ENCODE data around the gene CITED2.

Gene CITED2

DNA sequence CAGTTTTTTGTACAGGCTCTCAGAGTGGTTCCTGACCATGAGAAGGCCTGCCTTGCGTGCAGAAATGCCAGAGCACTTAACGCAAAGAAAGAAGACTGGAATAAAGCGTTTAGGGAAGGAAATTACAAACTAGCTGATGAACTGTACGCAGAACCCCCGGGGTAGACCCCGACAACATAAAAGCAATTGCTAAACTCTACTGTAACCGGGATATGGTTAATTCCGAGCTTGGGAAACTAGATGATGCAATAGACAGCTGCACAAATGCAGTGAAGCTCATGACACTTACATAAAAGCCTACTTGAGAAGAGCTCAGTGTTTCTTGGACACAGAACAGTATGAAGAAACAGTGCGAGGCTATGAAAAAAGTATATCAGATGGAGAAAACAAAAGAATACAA lies 35.7 kb downstream of the CITED2 start:
- Histone ChIP-seq H3K27me3 (ENCODE audit: low read depth, low read length) (no peaks in the 10 kb centered on the region), H3K4me3 (ENCODE audit: low read depth in 1 of 2, low read length in 2 of 2) (no peak overlapping the region), H3K9me3 (ENCODE audit: control insufficient read depth in 1 of 2, low read length in 2 of 2) (no peaks in the 10 kb centered on the region), H3K36me3 (ENCODE audit: control insufficient read depth in 1 of 2, insufficient read depth in 2 of 2, low read length in 2 of 2) (no peaks in the 10 kb centered on the region), H3K27ac (ENCODE audit: low read length) (peak overlapping the region; percentile 28), H3K4me1 (ENCODE audit: control insufficient read depth in 1 of 2, insufficient read depth in 2 of 2, low read length in 2 of 2) (peaks cover 0 to 8% of the 10 kb centered on the region in 2 donors)

DNA sequence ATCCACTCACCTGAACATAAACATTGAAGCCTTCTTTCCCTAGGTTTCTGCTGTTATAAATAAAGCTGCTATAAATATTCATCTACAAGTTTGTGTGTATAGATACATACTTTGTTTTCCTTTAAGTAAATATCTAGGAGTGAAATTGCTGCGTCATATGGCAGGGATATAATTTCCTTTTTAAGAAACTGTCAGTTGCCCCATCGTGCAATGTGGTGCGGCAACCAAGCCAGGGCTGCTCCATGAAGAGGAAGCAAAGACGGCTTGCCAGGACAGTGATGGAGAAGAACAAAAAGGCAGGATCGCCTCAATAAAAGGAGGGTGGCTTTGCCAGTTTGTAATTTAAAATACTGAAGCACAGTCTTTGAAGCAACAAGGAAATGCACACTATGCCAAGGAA lies 36.6 kb downstream of the CITED2 start:
- Histone ChIP-seq H3K36me3 (ENCODE audit: control insufficient read depth in 1 of 2, insufficient read depth in 2 of 2, low read length in 2 of 2) (no peaks in the 10 kb centered on the region), H3K27me3 (ENCODE audit: low read depth, low read length) (no peaks in the 10 kb centered on the region), H3K4me1 (ENCODE audit: control insufficient read depth in 1 of 2, insufficient read depth in 2 of 2, low read length in 2 of 2) (peaks cover 0 to 8% of the 10 kb centered on the region in 2 donors), H3K9me3 (ENCODE audit: control insufficient read depth in 1 of 2, low read length in 2 of 2) (no peaks in the 10 kb centered on the region), H3K27ac (ENCODE audit: low read length) (no peak overlapping the region), H3K4me3 (ENCODE audit: low read depth in 1 of 2, low read length in 2 of 2) (no peak overlapping the region)

DNA sequence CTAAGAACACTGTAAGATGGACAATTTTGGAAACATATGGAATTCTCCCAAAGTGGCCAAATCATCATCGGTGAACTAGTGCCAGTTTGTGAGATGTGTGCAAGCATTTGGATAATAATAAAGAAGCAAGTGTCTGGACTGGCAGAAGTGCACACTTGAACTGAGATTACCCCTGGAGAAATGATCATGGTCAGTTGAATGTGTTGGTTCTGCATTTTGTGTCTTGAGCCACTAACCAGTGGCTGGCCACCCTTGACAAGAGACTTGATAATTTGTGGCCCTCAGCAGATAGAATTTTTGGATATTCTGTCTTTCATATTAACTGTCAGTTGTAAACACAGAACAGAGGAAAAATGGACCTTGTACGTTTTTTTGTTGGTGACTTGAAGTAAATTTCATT lies 37.4 kb downstream of the CITED2 start:
- H3K4me3 ChIP-seq (ENCODE audit: low read depth in 1 of 2, low read length in 2 of 2), result no peak overlapping the region
- H3K4me1 ChIP-seq (ENCODE audit: control insufficient read depth in 1 of 2, insufficient read depth in 2 of 2, low read length in 2 of 2), result peaks cover 0 to 8% of the 10 kb centered on the region in 2 donors
- H3K36me3 ChIP-seq (ENCODE audit: control insufficient read depth in 1 of 2, insufficient read depth in 2 of 2, low read length in 2 of 2), result no peaks in the 10 kb centered on the region
- H3K27ac ChIP-seq (ENCODE audit: low read length), result no peak overlapping the region
- no peaks in the 10 kb centered on the region for H3K27me3 ChIP-seq (ENCODE audit: low read depth, low read length)
- no peaks in the 10 kb centered on the region for H3K9me3 ChIP-seq (ENCODE audit: control insufficient read depth in 1 of 2, low read length in 2 of 2)

DNA sequence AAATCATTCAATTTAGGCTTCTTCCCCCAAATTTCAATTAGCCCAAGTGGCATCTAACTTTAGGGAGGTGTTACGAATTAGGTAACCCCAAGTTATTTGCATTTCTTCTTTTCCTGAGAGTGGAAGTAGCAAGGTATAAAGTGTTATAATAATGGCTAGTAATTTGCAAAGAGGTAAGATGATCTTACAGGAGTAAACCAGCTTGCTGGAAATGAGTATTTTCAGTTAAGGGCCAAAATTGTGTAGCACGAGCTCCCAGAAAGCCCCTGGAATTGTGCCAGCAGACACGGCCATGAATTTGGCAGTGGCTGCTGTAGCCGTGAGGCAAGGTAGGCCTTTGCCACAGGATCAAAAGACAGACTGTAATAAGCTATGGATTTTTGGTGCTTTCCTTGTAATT lies 38.0 kb downstream of the CITED2 start:
- H3K27me3 ChIP-seq (ENCODE audit: low read depth, low read length), result no peaks in the 10 kb centered on the region
- H3K4me1 ChIP-seq (ENCODE audit: control insufficient read depth in 1 of 2, insufficient read depth in 2 of 2, low read length in 2 of 2), result peaks cover 0 to 8% of the 10 kb centered on the region in 2 donors
- H3K36me3 ChIP-seq (ENCODE audit: control insufficient read depth in 1 of 2, insufficient read depth in 2 of 2, low read length in 2 of 2), result no peaks in the 10 kb centered on the region
- H3K27ac ChIP-seq (ENCODE audit: low read length), result no peak overlapping the region
- H3K4me3 ChIP-seq (ENCODE audit: low read depth in 1 of 2, low read length in 2 of 2), result no peak overlapping the region
- no peaks in the 10 kb centered on the region for H3K9me3 ChIP-seq (ENCODE audit: control insufficient read depth in 1 of 2, low read length in 2 of 2)

DNA sequence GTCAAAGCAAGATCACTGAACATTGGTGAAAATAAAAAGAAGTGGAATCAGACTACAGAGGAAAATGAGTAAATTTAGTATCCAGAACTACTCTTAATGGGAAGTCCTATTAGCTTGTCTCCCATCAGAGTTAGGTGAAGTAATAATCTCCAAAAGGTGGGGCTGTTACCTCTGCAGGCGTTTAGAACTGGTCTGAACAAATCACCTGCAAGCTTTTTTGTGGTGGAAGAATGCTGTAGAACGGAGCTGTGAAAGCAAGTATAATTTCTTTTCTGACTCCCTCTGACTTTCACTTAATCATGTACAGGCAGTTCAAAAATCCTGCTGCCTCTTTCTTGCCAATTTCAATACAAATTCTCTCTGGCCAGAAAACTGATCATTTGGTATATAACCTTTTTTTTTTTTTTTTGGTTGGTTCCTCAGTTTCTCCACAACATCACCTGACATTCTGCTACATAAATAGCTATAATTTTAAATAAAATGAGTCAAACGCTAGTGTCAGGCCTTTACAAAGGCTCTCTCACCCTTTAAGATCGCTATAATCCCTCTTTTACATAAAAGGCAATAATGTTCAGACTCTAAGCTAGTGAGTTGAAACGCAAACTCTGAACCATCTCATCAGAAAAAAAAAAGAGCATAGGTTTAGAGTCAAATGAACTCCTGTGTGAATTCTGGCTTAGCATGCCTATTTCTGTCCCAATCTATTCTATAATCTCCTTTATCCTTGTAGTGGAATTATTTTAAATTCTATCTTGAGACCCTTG lies 38.8 kb downstream of the CITED2 start:
- no peak overlapping the region for H3K27ac ChIP-seq (ENCODE audit: low read length)
- H3K4me1 ChIP-seq (ENCODE audit: control insufficient read depth in 1 of 2, insufficient read depth in 2 of 2, low read length in 2 of 2), result peaks cover 0 to 8% of the 10 kb centered on the region in 2 donors
- no peaks in the 10 kb centered on the region for H3K27me3 ChIP-seq (ENCODE audit: low read depth, low read length)
- no peaks in the 10 kb centered on the region for H3K36me3 ChIP-seq (ENCODE audit: control insufficient read depth in 1 of 2, insufficient read depth in 2 of 2, low read length in 2 of 2)
- no peaks in the 10 kb centered on the region for H3K9me3 ChIP-seq (ENCODE audit: control insufficient read depth in 1 of 2, low read length in 2 of 2)
- H3K4me3 ChIP-seq (ENCODE audit: low read depth in 1 of 2, low read length in 2 of 2), result no peak overlapping the region

DNA sequence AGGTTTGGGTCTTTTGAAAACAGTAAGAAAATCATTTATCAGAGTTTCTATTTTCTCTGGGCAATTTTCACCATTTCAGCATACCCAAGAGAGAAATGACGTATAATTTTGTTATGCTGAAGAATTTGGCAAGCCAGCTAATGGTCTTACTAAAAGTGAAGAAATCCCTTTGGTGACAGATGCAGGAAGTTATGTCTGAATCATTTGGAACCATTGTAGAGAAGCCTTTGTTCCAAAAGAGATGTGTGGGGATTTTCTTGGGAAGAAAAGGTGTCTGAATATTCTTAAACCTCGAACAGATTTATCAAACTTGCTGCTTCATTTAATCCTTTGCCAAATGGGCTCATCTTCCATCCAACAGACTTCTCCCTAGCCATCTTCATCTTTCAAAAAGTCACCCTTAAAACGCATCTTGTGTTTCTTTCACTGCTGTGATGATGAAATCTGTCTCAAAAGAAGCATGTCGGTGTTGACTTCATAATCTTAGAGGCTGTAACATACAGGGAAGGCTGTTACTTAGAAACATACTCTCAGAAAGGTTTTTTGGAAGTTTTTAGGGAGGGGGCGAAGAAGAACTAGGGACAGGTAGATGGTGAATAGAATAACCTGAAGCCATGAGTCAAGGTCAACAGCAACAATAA lies 39.5 kb downstream of the CITED2 start:
- Histone ChIP-seq H3K27ac (ENCODE audit: low read length) (no peak overlapping the region), H3K36me3 (ENCODE audit: control insufficient read depth in 1 of 2, insufficient read depth in 2 of 2, low read length in 2 of 2) (no peaks in the 10 kb centered on the region), H3K27me3 (ENCODE audit: low read depth, low read length) (no peaks in the 10 kb centered on the region), H3K4me1 (ENCODE audit: control insufficient read depth in 1 of 2, insufficient read depth in 2 of 2, low read length in 2 of 2) (peaks cover 0 to 8% of the 10 kb centered on the region in 2 donors), H3K9me3 (ENCODE audit: control insufficient read depth in 1 of 2, low read length in 2 of 2) (no peaks in the 10 kb centered on the region), H3K4me3 (ENCODE audit: low read depth in 1 of 2, low read length in 2 of 2) (no peak overlapping the region)

DNA sequence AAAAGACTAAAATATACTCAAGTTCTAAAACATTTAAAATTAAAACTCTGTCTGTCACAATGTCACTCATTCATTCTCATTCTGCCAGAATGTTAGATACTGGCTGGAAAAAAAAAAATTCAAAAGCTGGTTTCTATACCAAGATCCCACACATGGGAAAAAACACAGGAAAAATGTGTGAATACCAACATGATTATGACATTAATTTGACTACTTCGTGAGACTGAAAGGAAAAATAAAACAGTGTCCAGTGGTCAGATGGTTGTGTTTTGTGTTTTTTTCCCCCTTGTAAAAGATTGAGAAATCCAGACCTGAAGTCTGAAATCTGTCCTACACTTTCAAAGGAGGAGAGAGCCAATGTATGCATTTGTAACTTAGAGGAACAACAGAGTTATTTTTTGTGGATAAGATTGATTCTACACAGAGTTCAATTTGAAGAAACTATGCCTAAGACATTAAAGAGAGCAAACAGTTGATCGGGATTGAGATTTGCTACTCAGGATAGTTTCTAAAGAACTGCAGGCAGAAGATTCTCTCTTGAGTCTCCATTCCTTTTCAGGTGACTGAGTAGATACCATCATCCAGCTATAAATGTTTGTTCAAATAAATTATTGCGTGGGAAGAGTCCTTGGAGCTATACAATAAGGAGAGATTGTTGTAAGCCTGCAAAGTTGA lies 43.5 kb downstream of the CITED2 start:
- H3K27ac ChIP-seq (ENCODE audit: low read length), result no peak overlapping the region
- H3K4me1 ChIP-seq (ENCODE audit: control insufficient read depth in 1 of 2, insufficient read depth in 2 of 2, low read length in 2 of 2), result no peaks in the 10 kb centered on the region
- H3K36me3 ChIP-seq (ENCODE audit: control insufficient read depth in 1 of 2, insufficient read depth in 2 of 2, low read length in 2 of 2), result no peaks in the 10 kb centered on the region
- peaks cover 0 to 2% of the 10 kb centered on the region in 2 donors for H3K9me3 ChIP-seq (ENCODE audit: control insufficient read depth in 1 of 2, low read length in 2 of 2)
- no peaks in the 10 kb centered on the region for H3K27me3 ChIP-seq (ENCODE audit: low read depth, low read length)
- H3K4me3 ChIP-seq (ENCODE audit: low read depth in 1 of 2, low read length in 2 of 2), result no peak overlapping the region

DNA sequence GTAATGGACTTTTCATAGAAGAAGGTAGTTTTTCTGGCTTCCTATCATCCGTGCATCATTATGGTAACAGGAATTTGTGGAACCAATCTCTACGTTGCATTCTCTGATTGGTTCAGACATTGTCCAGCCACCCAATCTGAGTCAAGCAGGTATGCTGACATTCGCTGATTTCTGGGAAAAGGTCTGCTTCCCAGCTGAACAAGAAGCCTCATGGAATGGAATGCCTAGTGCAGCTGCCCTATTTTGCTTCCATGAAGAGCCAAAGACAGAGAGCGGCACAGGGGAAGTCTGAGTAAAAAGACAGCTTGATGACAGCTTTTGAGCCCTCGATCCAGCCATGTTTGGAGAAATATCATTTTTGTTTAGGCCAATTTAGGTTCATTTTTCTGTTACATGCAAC lies 44.1 kb downstream of the CITED2 start:
- no peak overlapping the region for H3K4me3 ChIP-seq (ENCODE audit: low read depth in 1 of 2, low read length in 2 of 2)
- no peak overlapping the region for H3K27ac ChIP-seq (ENCODE audit: low read length)
- no peaks in the 10 kb centered on the region for H3K4me1 ChIP-seq (ENCODE audit: control insufficient read depth in 1 of 2, insufficient read depth in 2 of 2, low read length in 2 of 2)
- no peaks in the 10 kb centered on the region for H3K27me3 ChIP-seq (ENCODE audit: low read depth, low read length)
- peaks cover 0 to 2% of the 10 kb centered on the region in 2 donors for H3K9me3 ChIP-seq (ENCODE audit: control insufficient read depth in 1 of 2, low read length in 2 of 2)
- H3K36me3 ChIP-seq (ENCODE audit: control insufficient read depth in 1 of 2, insufficient read depth in 2 of 2, low read length in 2 of 2), result no peaks in the 10 kb centered on the region

DNA sequence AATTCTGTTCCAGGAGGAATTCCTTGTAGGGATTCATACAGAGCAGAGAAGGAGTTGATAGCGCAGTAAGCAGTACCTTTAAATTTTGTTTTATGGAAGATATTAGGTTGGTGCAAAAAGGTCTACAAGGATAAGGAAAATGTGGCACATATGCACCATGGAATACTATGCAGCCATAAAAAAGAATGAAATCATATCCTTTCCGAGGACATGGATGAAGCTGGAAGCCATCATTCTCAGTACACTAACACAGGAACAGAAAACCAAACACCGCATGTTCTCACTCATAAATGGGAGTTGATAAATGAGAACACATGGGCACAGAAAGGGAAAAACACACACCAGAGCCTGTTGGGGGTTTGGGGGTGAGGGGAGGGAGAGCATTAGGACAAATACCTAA lies 45.2 kb downstream of the CITED2 start:
- Histone ChIP-seq H3K4me3 (ENCODE audit: low read depth in 1 of 2, low read length in 2 of 2) (no peak overlapping the region), H3K4me1 (ENCODE audit: control insufficient read depth in 1 of 2, insufficient read depth in 2 of 2, low read length in 2 of 2) (no peaks in the 10 kb centered on the region), H3K27ac (ENCODE audit: low read length) (no peak overlapping the region), H3K9me3 (ENCODE audit: control insufficient read depth in 1 of 2, low read length in 2 of 2) (peaks cover 0 to 2% of the 10 kb centered on the region in 2 donors), H3K27me3 (ENCODE audit: low read depth, low read length) (no peaks in the 10 kb centered on the region), H3K36me3 (ENCODE audit: control insufficient read depth in 1 of 2, insufficient read depth in 2 of 2, low read length in 2 of 2) (no peaks in the 10 kb centered on the region)

DNA sequence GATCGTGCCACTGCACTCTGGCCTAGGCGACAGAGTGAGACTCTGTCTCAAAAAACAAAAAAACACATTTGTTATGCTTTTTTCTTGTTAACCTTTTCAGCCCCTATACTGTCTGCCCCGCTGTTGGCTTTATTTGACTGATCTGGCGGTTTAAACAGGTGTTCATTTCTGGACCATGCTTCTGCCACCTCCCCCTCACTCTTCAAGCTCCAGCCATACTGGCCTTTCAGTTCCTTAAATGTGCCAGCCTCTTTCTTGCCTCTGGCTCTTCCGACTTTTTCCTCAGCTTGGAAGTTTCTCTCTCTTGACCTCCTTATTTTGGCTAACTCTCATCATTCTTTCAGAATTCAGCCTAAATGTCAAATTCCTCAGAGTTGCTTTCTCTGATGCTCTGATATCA lies 47.4 kb downstream of the CITED2 start:
- H3K4me1 ChIP-seq (ENCODE audit: control insufficient read depth in 1 of 2, insufficient read depth in 2 of 2, low read length in 2 of 2), result no peaks in the 10 kb centered on the region
- H3K9me3 ChIP-seq (ENCODE audit: control insufficient read depth in 1 of 2, low read length in 2 of 2), result peaks cover 0 to 2% of the 10 kb centered on the region in 2 donors

DNA sequence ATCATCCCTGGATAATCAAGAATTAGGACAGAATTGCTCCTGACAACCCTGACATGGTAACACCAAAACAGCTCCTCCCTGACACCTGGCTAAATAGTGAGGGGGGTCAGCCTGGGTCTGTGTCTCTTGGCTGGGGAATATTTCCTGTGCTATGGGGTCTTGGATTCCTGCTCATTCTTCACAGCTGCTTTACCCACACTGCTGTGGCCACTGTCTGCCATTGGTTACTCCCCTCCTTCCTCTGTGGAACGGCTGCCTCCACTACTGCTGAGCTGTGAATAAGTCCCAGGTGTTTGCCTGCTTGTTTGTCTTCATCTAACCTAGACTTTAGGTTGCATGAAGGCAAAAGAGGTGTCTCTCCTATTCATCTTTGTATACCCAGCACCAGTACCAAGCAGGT lies 48.8 kb downstream of the CITED2 start:
- Histone ChIP-seq H3K27me3 (ENCODE audit: low read depth, low read length) (no peaks in the 10 kb centered on the region), H3K27ac (ENCODE audit: low read length) (peak overlapping the region; percentile 2), H3K9me3 (ENCODE audit: control insufficient read depth in 1 of 2, low read length in 2 of 2) (peaks cover 0 to 2% of the 10 kb centered on the region in 2 donors), H3K4me3 (ENCODE audit: low read depth in 1 of 2, low read length in 2 of 2) (no peak overlapping the region), H3K36me3 (ENCODE audit: control insufficient read depth in 1 of 2, insufficient read depth in 2 of 2, low read length in 2 of 2) (no peaks in the 10 kb centered on the region), H3K4me1 (ENCODE audit: control insufficient read depth in 1 of 2, insufficient read depth in 2 of 2, low read length in 2 of 2) (no peaks in the 10 kb centered on the region)

More for the DNA sequence above, 47.4 kb downstream of the CITED2 start:
- no peak overlapping the region for H3K4me3 ChIP-seq (ENCODE audit: low read depth in 1 of 2, low read length in 2 of 2)
- H3K27me3 ChIP-seq (ENCODE audit: low read depth, low read length), result no peaks in the 10 kb centered on the region
- H3K27ac ChIP-seq (ENCODE audit: low read length), result no peak overlapping the region
- H3K36me3 ChIP-seq (ENCODE audit: control insufficient read depth in 1 of 2, insufficient read depth in 2 of 2, low read length in 2 of 2), result no peaks in the 10 kb centered on the region

Data from muscle layer of duodenum (tissue), 2 donors.